SK-N-SH (cell line): ENCODE measurements around the gene ZNF516. TPM values are rescaled to one million over a fixed set of nuclear protein-coding genes. Genes with fewer than 3 reads are reported as not detected.

Source experiments
- CTCF ChIA-PET: fragments of 300-600, 350-600 bp; formaldehyde crosslinking; extraction: SDS; loops from one replicate; lab custom pipeline; 2021; lab: Yijun Ruan, JAX
- POLR2A ChIA-PET: fragments of 350-600 bp; sonication (Branson Sonifier 250); formaldehyde crosslinking; extraction: SDS; loops from one replicate; lab custom pipeline; 2020; ENCODE audit warnings: antibody characterized with exemption, inconsistent platforms; lab: Yijun Ruan, JAX
- DNase-seq: peaks from one replicate; pipeline ENCODE4 v3.0.0; 2012
- H2AFZ ChIP-seq: fragments of 200-600 bp; sonication (generic); 2 replicates; pipeline ENCODE4 v1.8.1; 2016; ENCODE audit warnings: antibody characterized with exemption, mild to moderate bottlenecking, low read depth
- H3F3A ChIP-seq: fragments of 200-600 bp; sonication (generic); replicated peaks from 2 replicates; pipeline ENCODE3; 2016; ENCODE audit warnings: antibody characterized with exemption, mild to moderate bottlenecking; ENCODE audit not compliant: insufficient read depth
- H3K27ac ChIP-seq, 2 experiments: fragments of 200-500 bp in 1 of 2; fragments of 200-600 bp in 1 of 2; sonication (Bioruptor generic) in 1 of 2; sonication (generic), shearing (Covaris generic) in 1 of 2; 2 replicates each; pipeline versions ENCODE4 v1.5.1 to v1.6.1; 2014 to 2016; ENCODE audit warnings: low read depth in 2 of 2, inconsistent platforms in 1 of 2, low read length in 1 of 2, mild to moderate bottlenecking in 1 of 2, mixed read lengths in 1 of 2
- H3K27me3 ChIP-seq: fragments of 200-600 bp; sonication (generic), shearing (Covaris generic); 2 replicates; pipeline ENCODE4 v1.6.1; 2016; ENCODE audit warnings: mixed run types; ENCODE audit not compliant: insufficient read depth
- H3K36me3 ChIP-seq, 2 experiments: fragments of 200-500 bp in 1 of 2; fragments of 200-600 bp in 1 of 2; sonication (Bioruptor generic) in 1 of 2; sonication (generic) in 1 of 2; replicated peaks in 1 of 2; 2 replicates each; pipeline versions ENCODE3 to v1.5.1; 2014 to 2016; ENCODE audit warnings: low read length in 1 of 2, mild to moderate bottlenecking in 1 of 2; ENCODE audit not compliant: insufficient read depth in 2 of 2, control insufficient read depth in 1 of 2
- H3K4me1 ChIP-seq, 2 experiments: fragments of 200-500 bp in 1 of 2; fragments of 200-600 bp in 1 of 2; sonication (Bioruptor generic) in 1 of 2; sonication (generic), shearing (Covaris generic) in 1 of 2; 2 replicates each; pipeline versions ENCODE4 v1.5.1 to v1.6.1; 2014 to 2016; ENCODE audit warnings: low read depth in 1 of 2, low read length in 1 of 2, mixed run types in 1 of 2; ENCODE audit not compliant: insufficient read depth in 2 of 2, control insufficient read depth in 1 of 2
- H3K4me2 ChIP-seq: fragments of 200-600 bp; sonication (generic), shearing (Covaris generic); 2 replicates; pipeline ENCODE4 v1.6.1; 2017; ENCODE audit warnings: mixed run types
- H3K4me3 ChIP-seq, 2 experiments: fragments of 200-500 bp in 1 of 2; fragments of 200-600 bp in 1 of 2; sonication (Bioruptor generic) in 1 of 2; sonication (generic), shearing (Covaris generic) in 1 of 2; 2 replicates each; pipeline versions ENCODE4 v1.5.1 to v1.8.1; 2014 to 2016; ENCODE audit warnings: low read depth in 2 of 2, inconsistent platforms in 1 of 2, low read length in 1 of 2, mild to moderate bottlenecking in 1 of 2, mixed read lengths in 1 of 2, moderate library complexity in 1 of 2
- H3K79me2 ChIP-seq: fragments of 200-600 bp; sonication (generic); 2 replicates; pipeline ENCODE4 v1.8.1; 2017; ENCODE audit warnings: mild to moderate bottlenecking; ENCODE audit not compliant: insufficient read depth
- H3K9ac ChIP-seq: fragments of 200-600 bp; sonication (generic); 2 replicates; pipeline ENCODE4 v1.6.1; 2017; ENCODE audit warnings: mixed run types
- H3K9me2 ChIP-seq: fragments of 200-600 bp; sonication (generic); 2 replicates; pipeline ENCODE4 v1.6.1; 2017; ENCODE audit warnings: mixed run types
- H3K9me3 ChIP-seq: fragments of 200-600 bp; sonication (generic); 2 replicates; pipeline ENCODE4 v1.6.1; 2017; ENCODE audit warnings: mixed run types, mild to moderate bottlenecking, moderate library complexity
- H4K20me1 ChIP-seq: fragments of 200-600 bp; sonication (generic); 2 replicates; pipeline ENCODE4 v1.6.1; 2017; ENCODE audit warnings: mild to moderate bottlenecking, mixed run types; ENCODE audit not compliant: insufficient read depth
- CHD2 ChIP-seq: fragments of 150-350 bp; IDR thresholded peaks from 2 replicates; pipeline ENCODE4 v1.6.1; 2018; ENCODE audit warnings: low read length; ENCODE audit not compliant: partially characterized antibody
- EZH2phosphoT487 ChIP-seq: fragments of 200-600 bp; sonication (generic); IDR thresholded peaks from 2 replicates; pipeline ENCODE4 v1.6.1; 2017; ENCODE audit warnings: low read depth, mixed run types, mild to moderate bottlenecking, antibody characterized with exemption, moderate library complexity, borderline replicate concordance
- RXRA ChIP-seq: IDR thresholded peaks from 2 replicates; pipeline ENCODE4 v1.4.0; 2012; ENCODE audit warnings: low read depth, mild to moderate bottlenecking, borderline replicate concordance
- TEAD4 ChIP-seq: IDR thresholded peaks from 2 replicates; pipeline ENCODE4 v1.4.0; 2012; ENCODE audit warnings: mild to moderate bottlenecking, borderline replicate concordance; ENCODE audit not compliant: insufficient read depth
- WGBS: methylation state at CpG from one replicate; pipeline ENCODE4 v1.1.6; 2017; ENCODE audit warnings: low lambda C conversion rate; 5-methylcytosine and 5-hydroxymethylcytosine counted together
- polyA plus RNA-seq, 3 experiments: library from polyadenylated mRNA; depleted of rRNA; stranded (reverse); fragments of >200 nt; gene quantifications; 2 replicates each; pipeline ENCODE4 v1.2.3, GENCODE V29; 2012
- TF ChIP-seq, protein P1 (sequence below): IDR thresholded peaks from 2 replicates; pipeline ENCODE4; 2012

ZNF516 gene
- polyA plus RNA-seq, 1 of the 3 experiments (the other 2 are of a cell fraction), result 4.4 TPM

DNA sequence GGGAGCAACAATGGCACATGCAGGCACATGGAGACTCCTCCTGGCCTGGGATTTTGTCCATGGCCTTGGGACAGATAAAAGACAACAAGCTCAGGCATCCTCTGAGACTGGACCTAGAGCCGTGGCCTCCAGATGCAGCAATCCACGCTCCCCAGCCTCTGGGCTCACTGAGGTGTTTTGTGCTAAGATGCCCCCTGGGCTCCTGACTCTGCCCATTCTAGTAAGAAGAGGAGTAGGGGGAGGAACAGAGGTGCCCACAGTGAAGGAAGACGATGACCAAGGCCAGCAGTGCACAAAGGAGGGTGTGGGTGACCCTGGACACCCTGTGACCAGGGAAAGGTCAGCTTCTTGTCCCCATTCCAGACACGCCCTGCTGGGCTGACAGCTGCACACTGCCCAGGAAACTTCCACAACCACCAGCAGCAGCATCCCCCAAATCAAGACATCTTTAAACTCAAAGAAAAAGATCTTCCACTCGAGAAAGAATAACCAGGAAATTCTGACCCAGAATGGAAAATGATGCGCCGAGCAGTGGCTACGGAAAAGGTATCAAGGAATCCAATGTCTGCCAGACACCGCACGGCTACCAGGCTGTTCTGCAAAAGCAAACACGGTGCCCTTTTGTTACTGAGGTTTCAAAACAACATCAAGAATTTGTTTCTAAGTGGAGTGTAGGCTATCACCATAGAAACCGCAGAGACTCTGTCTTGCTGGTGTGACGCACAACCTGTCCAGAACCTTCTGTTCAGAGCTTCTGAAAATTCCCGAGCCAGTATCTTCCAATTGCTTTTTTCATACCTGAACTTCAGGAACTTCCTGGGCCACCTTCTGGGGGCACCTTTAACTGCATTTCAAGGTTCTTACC is 65.5 kb downstream of the ZNF516 start:
- POLR2A ChIA-PET, result no interaction called here
- 78% methylated on average over 12 of the region's 14 CpGs for WGBS
- H3K9me2 ChIP-seq, result no peaks in the 10 kb centered on the region
- no peak overlapping the region for H3K4me3 ChIP-seq
- H3K27me3 ChIP-seq, result no peaks in the 10 kb centered on the region
- no peak overlapping the region for H2AFZ ChIP-seq
- no peak for TF ChIP-seq TEAD4
- TF ChIP-seq, all 33 proteins: peak for 0
- DNase-seq, result no peak
- H3K79me2 ChIP-seq, result peaks cover 4% of the 10 kb centered on the region; the same call in 1 of the 2 replicates
- CTCF ChIA-PET, result interaction anchor here (1.6 kb wide), 1 partner anchor 31 kb away, joined by 4 read pairs; no protein-coding TSS in a partner anchor
- H3K4me2 ChIP-seq, result no peak overlapping the region
- H3K9me3 ChIP-seq, result no peaks in the 10 kb centered on the region
- peaks cover 0 to 10% of the 10 kb centered on the region in 2 experiments; a peak in 1 of 4 replicates for H3K4me1 ChIP-seq
- no peaks in the 10 kb centered on the region for H3F3A ChIP-seq
- no peaks in the 10 kb centered on the region for H3K36me3 ChIP-seq
- no peak overlapping the region for H3K27ac ChIP-seq
- H3K9ac ChIP-seq, result no peak overlapping the region
- no peaks in the 10 kb centered on the region; the same call in 1 of the 2 replicates for H4K20me1 ChIP-seq

GRCh38 chr18:76428396-76429261 is 66.4 kb downstream of the ZNF516 start:
- Histone ChIP-seq H3K79me2 (peaks cover 4% of the 10 kb centered on the region; the same call in 1 of the 2 replicates), H3K4me2 (no peak overlapping the region), H3K9ac (no peak overlapping the region), H3K27ac (no peak overlapping the region), H3K36me3 (no peaks in the 10 kb centered on the region), H3K4me3 (no peak overlapping the region), H3K9me3 (no peaks in the 10 kb centered on the region), H3F3A (no peaks in the 10 kb centered on the region), H4K20me1 (no peaks in the 10 kb centered on the region; the same call in 1 of the 2 replicates), H3K27me3 (no peaks in the 10 kb centered on the region), H3K4me1 (peaks cover 0 to 10% of the 10 kb centered on the region in 2 experiments; a peak in 1 of 4 replicates), H2AFZ (no peak overlapping the region), H3K9me2 (no peaks in the 10 kb centered on the region)
- WGBS, result 76% methylated on average over 9 of the region's 15 CpGs
- ChIA-PET POLR2A (no interaction called here), CTCF (interaction anchor here (1.6 kb wide), 1 partner anchor 30 kb away, joined by 4 read pairs; no protein-coding TSS in a partner anchor)
- no peak for DNase-seq
- TF ChIP-seq RXRA (no peak), CHD2 (no peak), EZH2phosphoT487 (no peak)
- TF ChIP-seq, protein P1, sequence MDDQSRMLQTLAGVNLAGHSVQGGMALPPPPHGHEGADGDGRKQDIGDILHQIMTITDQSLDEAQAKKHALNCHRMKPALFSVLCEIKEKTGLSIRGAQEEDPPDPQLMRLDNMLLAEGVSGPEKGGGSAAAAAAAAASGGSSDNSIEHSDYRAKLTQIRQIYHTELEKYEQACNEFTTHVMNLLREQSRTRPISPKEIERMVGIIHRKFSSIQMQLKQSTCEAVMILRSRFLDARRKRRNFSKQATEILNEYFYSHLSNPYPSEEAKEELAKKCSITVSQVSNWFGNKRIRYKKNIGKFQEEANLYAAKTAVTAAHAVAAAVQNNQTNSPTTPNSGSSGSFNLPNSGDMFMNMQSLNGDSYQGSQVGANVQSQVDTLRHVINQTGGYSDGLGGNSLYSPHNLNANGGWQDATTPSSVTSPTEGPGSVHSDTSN, result no peak
